Measurements from ENCODE around the gene ZSCAN10.

GRCh38 chr16:3045758-3046640, 53.1 kb downstream of the ZSCAN10 start, which contains the start of gene MMP25:
- TF ChIP-seq CTCF (optimal IDR thresholded peaks at IDR 0.05 in 1 of 3, IDR thresholded peaks at IDR 0.05 in 1 of 3, conservative IDR thresholded peaks at IDR 0.05 in 1 of 3; ENCODE audit: extremely low read depth in 1 of 3, insufficient read depth in 2 of 3, low read length in 3 of 3) (no peak), EZH2 (IDR thresholded peaks at IDR 0.05; ENCODE audit: low read length) (peak; percentile 85)

Measured in keratinocyte (primary cell).